ENCODE results near the gene CYBC1.

CYBC1 gene

DNA sequence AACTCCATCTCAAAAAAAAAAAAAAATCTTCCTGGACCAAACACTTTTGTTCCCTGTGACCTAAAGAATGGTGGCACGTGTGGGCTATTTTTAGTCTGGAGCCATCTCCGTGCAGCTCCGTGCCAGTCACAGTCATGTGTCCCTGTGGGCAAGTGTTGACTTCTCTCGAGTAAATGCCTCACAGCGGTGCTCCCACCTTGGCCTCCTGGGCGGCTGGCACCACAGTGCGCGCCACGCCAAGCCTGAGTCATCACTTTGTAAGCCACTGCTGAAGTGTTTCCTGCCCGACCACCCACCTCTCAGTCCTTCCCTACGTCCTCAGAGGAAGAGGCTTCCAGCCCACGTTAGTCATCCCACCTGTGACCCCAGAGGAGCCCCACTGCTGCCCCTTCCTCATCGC lies 43.3 kb downstream of the CYBC1 start:
- Histone ChIP-seq H4K20me1 (ENCODE audit: control insufficient read depth, insufficient read depth, low read depth, low read length) (no peaks in the 10 kb centered on the region), H3K4me2 (ENCODE audit: low read length) (no peak overlapping the region), H3K4me3 (ENCODE audit: low read length) (no peak overlapping the region), H3K79me2 (ENCODE audit: control insufficient read depth, low read length) (no peaks in the 10 kb centered on the region), H3K4me1 (ENCODE audit: control insufficient read depth, low read length) (peaks cover 7% of the 10 kb centered on the region; the same call in 1 of the 2 replicates), H3K36me3 (ENCODE audit: control insufficient read depth, low read length) (peaks cover 6% of the 10 kb centered on the region; the same call in 1 of the 2 replicates), H3K27ac (ENCODE audit: low read depth, low read length) (no peak overlapping the region), H3K9me2 (replicated peaks; ENCODE audit: control insufficient read depth, low read length) (no peaks in the 10 kb centered on the region), H3K9me3 (ENCODE audit: control insufficient read depth, insufficient read depth, low read length) (no peaks in the 10 kb centered on the region), H3K27me3 (ENCODE audit: control insufficient read depth, low read length) (no peaks in the 10 kb centered on the region), H3F3A (ENCODE audit: control insufficient read depth, insufficient read depth) (no peaks in the 10 kb centered on the region)
- TF ChIP-seq, protein P1, sequence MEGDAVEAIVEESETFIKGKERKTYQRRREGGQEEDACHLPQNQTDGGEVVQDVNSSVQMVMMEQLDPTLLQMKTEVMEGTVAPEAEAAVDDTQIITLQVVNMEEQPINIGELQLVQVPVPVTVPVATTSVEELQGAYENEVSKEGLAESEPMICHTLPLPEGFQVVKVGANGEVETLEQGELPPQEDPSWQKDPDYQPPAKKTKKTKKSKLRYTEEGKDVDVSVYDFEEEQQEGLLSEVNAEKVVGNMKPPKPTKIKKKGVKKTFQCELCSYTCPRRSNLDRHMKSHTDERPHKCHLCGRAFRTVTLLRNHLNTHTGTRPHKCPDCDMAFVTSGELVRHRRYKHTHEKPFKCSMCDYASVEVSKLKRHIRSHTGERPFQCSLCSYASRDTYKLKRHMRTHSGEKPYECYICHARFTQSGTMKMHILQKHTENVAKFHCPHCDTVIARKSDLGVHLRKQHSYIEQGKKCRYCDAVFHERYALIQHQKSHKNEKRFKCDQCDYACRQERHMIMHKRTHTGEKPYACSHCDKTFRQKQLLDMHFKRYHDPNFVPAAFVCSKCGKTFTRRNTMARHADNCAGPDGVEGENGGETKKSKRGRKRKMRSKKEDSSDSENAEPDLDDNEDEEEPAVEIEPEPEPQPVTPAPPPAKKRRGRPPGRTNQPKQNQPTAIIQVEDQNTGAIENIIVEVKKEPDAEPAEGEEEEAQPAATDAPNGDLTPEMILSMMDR (IDR thresholded peaks at IDR 0.05; ENCODE audit: low read depth, low read length, poor library complexity, severe bottlenecking), result no peak
- TF ChIP-seq EZH2phosphoT487 (IDR thresholded peaks at IDR 0.05; ENCODE audit: borderline replicate concordance, low read length), result no peak

- Histone ChIP-seq H3K9me3 (ENCODE audit: control insufficient read depth, insufficient read depth, low read length) (no peaks in the 10 kb centered on the region), H3F3A (ENCODE audit: control insufficient read depth, insufficient read depth) (no peaks in the 10 kb centered on the region), H3K4me1 (ENCODE audit: control insufficient read depth, low read length) (peaks cover 7% of the 10 kb centered on the region; the same call in 1 of the 2 replicates), H4K20me1 (ENCODE audit: control insufficient read depth, insufficient read depth, low read depth, low read length) (no peaks in the 10 kb centered on the region), H3K36me3 (ENCODE audit: control insufficient read depth, low read length) (peaks cover 6% of the 10 kb centered on the region; the same call in 1 of the 2 replicates), H3K27me3 (ENCODE audit: control insufficient read depth, low read length) (no peaks in the 10 kb centered on the region), H3K4me2 (ENCODE audit: low read length) (no peak overlapping the region), H3K9me2 (replicated peaks; ENCODE audit: control insufficient read depth, low read length) (no peaks in the 10 kb centered on the region), H3K79me2 (ENCODE audit: control insufficient read depth, low read length) (no peaks in the 10 kb centered on the region), H3K4me3 (ENCODE audit: low read length) (no peak overlapping the region), H3K27ac (ENCODE audit: low read depth, low read length) (no peak overlapping the region)
- no peak for TF ChIP-seq EZH2phosphoT487 (IDR thresholded peaks at IDR 0.05; ENCODE audit: borderline replicate concordance, low read length)
- TF ChIP-seq, protein P1 (IDR thresholded peaks at IDR 0.05; ENCODE audit: low read depth, low read length, poor library complexity, severe bottlenecking), result no peak
These were observed 44.4 kb downstream of the CYBC1 start for GRCh38 chr17:82406131-82406671.

DNA sequence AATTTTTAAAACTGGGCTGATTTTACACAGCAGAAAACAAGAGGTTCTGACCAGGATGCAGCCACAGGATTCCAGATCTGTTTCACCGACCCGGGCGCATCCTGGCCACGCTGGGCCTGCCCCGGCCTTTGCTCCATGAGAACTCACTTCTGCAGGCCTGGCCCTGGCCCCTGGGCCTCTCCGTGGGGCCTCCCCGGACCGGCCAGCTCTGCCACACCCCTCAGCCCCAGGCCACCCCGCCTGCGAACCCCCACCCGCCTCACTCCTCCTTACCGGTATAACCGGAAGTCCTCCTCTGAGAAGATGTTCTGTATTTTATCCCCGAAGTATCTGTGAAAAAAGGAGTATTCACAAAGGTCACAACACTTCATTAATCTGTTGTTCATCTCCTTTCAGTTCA lies 45.5 kb downstream of the CYBC1 start:
- no peaks in the 10 kb centered on the region for H3K9me3 ChIP-seq (ENCODE audit: control insufficient read depth, insufficient read depth, low read length)
- no peak for TF ChIP-seq EZH2phosphoT487 (IDR thresholded peaks at IDR 0.05; ENCODE audit: borderline replicate concordance, low read length)
- TF ChIP-seq, protein P1 (IDR thresholded peaks at IDR 0.05; ENCODE audit: low read depth, low read length, poor library complexity, severe bottlenecking), result no peak
- no peaks in the 10 kb centered on the region for H3K27me3 ChIP-seq (ENCODE audit: control insufficient read depth, low read length)
- H3K4me3 ChIP-seq (ENCODE audit: low read length), result no peak overlapping the region
- H4K20me1 ChIP-seq (ENCODE audit: control insufficient read depth, insufficient read depth, low read depth, low read length), result no peaks in the 10 kb centered on the region
- H3K36me3 ChIP-seq (ENCODE audit: control insufficient read depth, low read length), result peaks cover 6% of the 10 kb centered on the region; the same call in 1 of the 2 replicates
- H3K27ac ChIP-seq (ENCODE audit: low read depth, low read length), result no peak overlapping the region
- H3K4me1 ChIP-seq (ENCODE audit: control insufficient read depth, low read length), result peaks cover 9% of the 10 kb centered on the region; the same call in 1 of the 2 replicates
- H3K79me2 ChIP-seq (ENCODE audit: control insufficient read depth, low read length), result no peaks in the 10 kb centered on the region
- no peaks in the 10 kb centered on the region for H3K9me2 ChIP-seq (replicated peaks; ENCODE audit: control insufficient read depth, low read length)
- no peaks in the 10 kb centered on the region for H3F3A ChIP-seq (ENCODE audit: control insufficient read depth, insufficient read depth)
- no peak overlapping the region for H3K4me2 ChIP-seq (ENCODE audit: low read length)
